ENCODE data around the gene ABCA4. TPM values are rescaled to one million over a fixed set of nuclear protein-coding genes. Genes with fewer than 3 reads are reported as not detected.

The ABCA4 gene
- total and polyA plus RNA-seq, 11 donors, result 0.04 to 0.37 (median 0.16) TPM; not detected in 2

DNA sequence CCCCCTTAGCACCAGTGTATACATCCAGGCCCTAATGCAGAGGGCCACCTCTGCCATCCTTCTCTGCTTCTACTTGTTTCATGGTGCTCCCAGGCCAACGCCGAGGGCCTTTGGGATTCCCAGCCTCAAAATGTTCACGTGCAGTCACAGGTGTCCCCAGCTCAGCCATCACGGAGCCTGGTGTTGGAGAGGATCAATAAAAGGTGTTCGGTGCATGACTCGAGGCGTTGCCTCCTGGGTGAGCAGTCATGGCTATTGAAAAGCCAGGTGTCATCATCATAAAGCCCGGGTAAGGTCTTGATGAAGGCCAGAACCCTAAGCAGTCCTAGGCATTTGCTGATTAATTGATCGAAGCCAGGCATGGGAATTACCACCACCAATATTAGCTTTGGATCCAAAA lies 76.1 kb downstream of the ABCA4 start:
- ATAC-seq, result no peak
- TF ChIP-seq POLR2A (IDR thresholded peaks at IDR 0.05) (no peak), CTCF (IDR thresholded peaks at IDR 0.05) (no peak)
- H3K36me3 ChIP-seq, result no peaks in the 10 kb centered on the region
- 71 to 87% (median 80%) methylated on average over 9 of the region's 9 CpGs for WGBS, 4 donors
- H3K4me1 ChIP-seq, result peaks cover 11 to 81% (median 51%) of the 10 kb centered on the region in 12 donors
- no peaks in the 10 kb centered on the region for H3K27me3 ChIP-seq
- DNase-seq, result no peak
- H3K9me3 ChIP-seq, result no peaks in the 10 kb centered on the region
- peak overlapping the region; percentile 77 to 97 (median 91) for H3K27ac ChIP-seq
- intact Hi-C loops (cut with DNase I), result loop anchor here in 8 of 10 donors (1.0 to 5.0 kb wide), 10 partner anchors 152 to 292 kb away; partner anchors contain the start of gene ARHGAP29 (in 5 of the 8)
- no peak overlapping the region for H3K4me3 ChIP-seq

GRCh38 chr1:94044290-94044790 lies 76.6 kb downstream of the ABCA4 start:
- no peak for TF ChIP-seq CTCF (IDR thresholded peaks at IDR 0.05)
- TF ChIP-seq POLR2A (IDR thresholded peaks at IDR 0.05), result no peak
- no peaks in the 10 kb centered on the region for H3K36me3 ChIP-seq
- WGBS, 4 donors, result 28 to 47% (median 38%) methylated on average over 6 to 9 of the region's 9 CpGs
- peak; percentile 76 to 83 (median 82) for DNase-seq
- H3K4me3 ChIP-seq, result peak overlapping the region in 4 of 12 donors; percentile 4 to 23 (median 7)
- H3K4me1 ChIP-seq, result peaks cover 11 to 81% (median 56%) of the 10 kb centered on the region in 12 donors
- no peaks in the 10 kb centered on the region for H3K27me3 ChIP-seq
- peak; percentile 30 to 66 (median 40) for ATAC-seq
- H3K27ac ChIP-seq, result peak overlapping the region; percentile 77 to 97 (median 91)
- intact Hi-C loops (cut with DNase I), result loop anchor here in 3 of 10 donors (1.0 to 2.0 kb wide), 4 partner anchors 192 to 292 kb away; partner anchors contain the start of gene ARHGAP29 (in 1 of the 3)
- no peaks in the 10 kb centered on the region for H3K9me3 ChIP-seq

DNA sequence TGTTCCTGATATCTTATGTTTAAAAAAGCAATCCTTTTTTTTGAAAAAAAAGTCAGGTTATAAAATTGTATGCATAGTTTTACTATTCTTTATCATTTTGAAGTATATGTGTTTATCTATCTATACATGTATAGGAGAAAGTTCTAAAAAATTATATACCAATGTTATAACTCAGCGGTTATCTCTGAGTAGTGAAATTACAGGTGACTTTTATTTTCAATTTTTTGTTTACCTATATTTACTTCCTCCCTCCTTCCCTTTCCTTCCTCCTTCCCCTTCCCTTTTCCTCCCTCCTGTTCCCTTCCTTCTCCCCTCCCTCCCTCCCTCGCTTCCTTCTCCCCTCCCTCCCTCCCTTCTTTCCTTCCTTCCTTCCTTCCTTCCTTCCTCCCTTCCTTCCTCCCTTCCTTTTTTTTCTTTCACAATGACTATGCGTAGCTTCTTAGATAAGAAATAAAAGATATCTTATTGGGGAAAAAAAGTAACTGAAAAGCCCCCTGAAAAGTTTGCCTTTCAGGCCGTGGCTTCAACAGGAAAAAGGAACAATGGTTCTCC lies 77.1 kb downstream of the ABCA4 start:
- no peak for TF ChIP-seq POLR2A (IDR thresholded peaks at IDR 0.05)
- TF ChIP-seq CTCF (IDR thresholded peaks at IDR 0.05), result no peak
- peak overlapping the region; percentile 77 to 97 (median 91) for H3K27ac ChIP-seq
- H3K9me3 ChIP-seq, result no peaks in the 10 kb centered on the region
- ATAC-seq (no peak), DNase-seq (no peak)
- H3K4me3 ChIP-seq, result peak overlapping the region in 4 of 12 donors; percentile 4 to 23 (median 7)
- 55 to 62% (median 59%) methylated on average over 4 of the region's 4 CpGs for WGBS, 4 donors
- H3K4me1 ChIP-seq, result peaks cover 16 to 81% (median 56%) of the 10 kb centered on the region in 12 donors
- intact Hi-C loops (cut with DNase I), result loop anchor here in 3 of 10 donors (1.0 to 2.0 kb wide), 4 partner anchors 193 to 293 kb away; partner anchors contain the start of gene ARHGAP29 (in 1 of the 3)
- H3K36me3 ChIP-seq, result no peaks in the 10 kb centered on the region
- peaks cover 0 to under 1% (median 0%) of the 10 kb centered on the region in 9 donors for H3K27me3 ChIP-seq

DNA sequence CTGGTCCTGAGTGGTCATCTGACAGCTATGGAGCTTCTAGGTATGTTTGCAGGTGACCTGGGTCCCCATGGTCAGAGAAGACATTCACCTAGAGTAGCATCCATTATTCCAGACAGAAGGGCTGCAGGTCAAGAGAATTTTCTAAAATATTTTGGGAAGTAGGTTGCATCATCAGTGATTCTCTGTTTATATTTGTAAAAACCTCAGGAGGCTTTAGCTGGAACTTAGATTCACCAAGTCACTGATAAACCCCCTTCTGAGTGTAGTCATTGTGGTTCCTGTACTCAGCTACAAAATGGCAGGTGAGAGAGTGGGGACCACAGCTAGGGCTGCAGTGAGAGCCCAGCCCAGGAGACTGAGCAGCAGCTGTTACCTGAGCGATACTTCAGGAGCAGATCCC lies 78.6 kb downstream of the ABCA4 start:
- Histone ChIP-seq H3K9me3 (no peaks in the 10 kb centered on the region), H3K4me1 (peaks cover 14 to 70% (median 47%) of the 10 kb centered on the region in 12 donors), H3K27ac (peak overlapping the region in 3 of 12 donors; percentile 83 to 92 (median 90)), H3K27me3 (peaks cover 0 to 9% (median 0%) of the 10 kb centered on the region in 9 donors), H3K36me3 (no peaks in the 10 kb centered on the region), H3K4me3 (no peak overlapping the region)
- intact Hi-C loops (cut with DNase I), result no loop called here
- TF ChIP-seq POLR2A (IDR thresholded peaks at IDR 0.05) (no peak), CTCF (IDR thresholded peaks at IDR 0.05) (no peak)
- no peak for ATAC-seq
- 98 to 100% (median 100%) methylated on average over 1 of the region's 1 CpG for WGBS, 4 donors
- no peak for DNase-seq
